GM18526 (cell line): ENCODE results near the gene TTLL3.

Experiments
- POLR2A ChIP-seq: IDR thresholded peaks from 3 replicates; pipeline ENCODE4 v1.6.1; 2011; ENCODE audit not compliant: insufficient read length; ENCODE audit errors: extremely low read depth

The TTLL3 gene

DNA sequence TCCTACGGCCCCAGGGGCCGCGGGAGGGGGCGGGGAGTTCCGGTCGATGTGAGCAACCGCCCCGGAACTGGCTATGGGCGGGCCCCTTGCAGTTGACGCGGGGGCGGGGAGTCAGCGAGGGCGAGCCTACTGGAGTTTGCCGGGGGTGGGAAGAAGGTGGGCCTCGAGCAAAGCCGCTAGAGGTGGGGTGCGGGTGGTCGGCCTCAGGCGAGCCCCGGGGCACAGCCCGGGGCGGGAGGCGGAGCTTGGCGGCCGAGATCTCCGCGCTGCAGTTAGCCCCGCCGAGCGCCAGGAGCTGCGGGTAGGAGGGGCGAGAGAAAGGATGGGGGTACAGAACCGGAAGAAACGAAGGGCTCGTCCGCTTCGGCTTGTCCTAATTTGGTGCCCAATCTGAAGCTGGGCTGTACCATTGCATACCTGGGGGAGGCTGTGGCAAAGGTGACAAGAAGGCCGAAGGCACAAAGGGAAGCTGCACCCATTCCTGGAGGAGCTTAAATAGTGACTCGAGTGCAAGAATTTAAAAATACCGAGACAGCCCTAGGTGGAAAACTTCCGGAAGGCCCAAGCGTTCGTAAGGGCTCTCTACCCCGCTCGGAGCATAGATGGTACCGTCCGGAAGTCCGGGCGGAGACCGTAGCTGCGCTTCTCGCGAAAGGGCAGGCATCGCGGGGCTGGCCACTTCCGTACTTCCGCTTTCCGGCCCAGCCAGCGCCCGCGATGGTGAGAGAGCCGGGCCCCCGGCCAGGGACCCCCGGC, 17.5 kb upstream of the TTLL3 start, which contains the start of the genes ARPC4 and TADA3:
Gene ARPC4 (plus strand): TSS at position 678 of the 756 bp plus-strand sequence. CDS start 40 bp downstream, at position 718.
Gene TADA3 (minus strand): TSS at position 69 of the 756 bp plus-strand sequence. CDS start 1,007 bp downstream, outside the sequence.
- peak; percentile 76 for TF ChIP-seq POLR2A

DNA sequence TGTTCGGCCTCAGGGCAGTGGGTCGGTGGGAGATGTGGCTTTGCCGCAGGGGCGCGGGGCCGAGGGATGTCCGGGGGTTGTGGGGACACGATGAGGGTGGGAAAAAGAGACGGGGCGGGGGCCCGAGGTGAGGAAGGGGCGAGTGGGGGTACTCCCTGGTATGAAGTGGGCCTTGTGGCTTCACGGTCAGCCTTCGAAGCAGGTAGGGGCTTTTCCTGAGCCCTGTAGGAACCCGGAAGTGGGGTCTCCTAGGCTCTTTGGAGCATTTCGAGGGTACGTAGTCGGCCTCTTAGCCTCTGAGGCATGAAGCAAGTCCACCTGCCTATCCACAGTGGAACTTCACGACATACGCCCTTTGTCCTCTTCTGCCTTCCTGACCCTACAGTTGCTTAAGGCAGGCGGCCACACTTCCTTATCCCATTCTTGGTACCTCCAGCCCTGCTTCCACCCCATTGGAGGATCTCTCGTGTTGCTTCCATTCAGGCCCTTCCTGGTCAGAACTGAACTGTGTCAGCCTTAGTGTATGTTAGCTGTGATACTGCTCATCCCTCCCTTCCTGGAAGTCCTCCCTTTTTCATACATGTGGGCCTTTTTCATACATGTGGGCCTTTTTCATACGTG, 16.8 kb upstream of the TTLL3 start:
- no peak for TF ChIP-seq POLR2A

DNA sequence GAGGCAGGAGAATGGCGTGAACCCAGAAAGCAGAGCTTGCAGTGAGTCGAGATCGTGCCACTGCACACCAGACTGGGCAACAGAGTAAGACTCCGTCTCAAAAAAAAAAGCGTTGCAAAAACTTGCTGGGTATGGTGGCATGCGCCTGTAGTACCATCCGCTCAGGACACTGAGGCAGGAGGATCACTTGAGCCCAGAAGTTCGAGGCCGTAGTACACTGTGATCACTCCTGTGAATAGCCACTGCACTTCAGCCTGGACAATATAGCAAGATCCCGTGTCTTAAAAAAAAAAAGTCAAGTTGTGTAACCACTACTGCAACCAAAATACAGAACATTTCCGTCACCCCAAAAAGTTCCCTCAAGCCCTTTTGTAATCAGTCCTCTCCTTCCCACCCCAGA, 15.7 kb upstream of the TTLL3 start:
- no peak for TF ChIP-seq POLR2A

DNA sequence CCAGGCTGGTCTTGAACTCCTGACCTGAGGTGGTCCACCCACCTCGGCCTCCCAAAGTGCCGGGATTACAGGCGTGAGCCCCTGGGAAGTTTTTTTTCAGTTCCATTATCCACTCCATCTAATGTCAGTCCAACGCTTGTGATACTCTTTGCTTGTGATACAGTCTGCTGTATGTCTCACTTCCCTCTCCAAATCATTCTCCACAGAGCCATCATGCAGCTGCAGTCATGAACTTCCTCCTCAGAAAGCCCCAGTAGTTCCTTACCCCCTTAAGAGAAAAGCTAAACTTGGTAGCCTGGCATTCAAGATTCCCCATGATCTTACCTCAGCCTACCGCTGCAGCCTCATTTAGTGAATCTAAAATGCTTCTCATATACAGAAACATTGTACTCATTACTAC, 14.9 kb upstream of the TTLL3 start:
- no peak for TF ChIP-seq POLR2A

- TF ChIP-seq POLR2A, result no peak
Measured at GRCh38 chr3:9797196-9797945, 12.7 kb upstream of the TTLL3 start.

- no peak for TF ChIP-seq POLR2A
Measured at GRCh38 chr3:9800529-9800928, 9.5 kb upstream of the TTLL3 start.

DNA sequence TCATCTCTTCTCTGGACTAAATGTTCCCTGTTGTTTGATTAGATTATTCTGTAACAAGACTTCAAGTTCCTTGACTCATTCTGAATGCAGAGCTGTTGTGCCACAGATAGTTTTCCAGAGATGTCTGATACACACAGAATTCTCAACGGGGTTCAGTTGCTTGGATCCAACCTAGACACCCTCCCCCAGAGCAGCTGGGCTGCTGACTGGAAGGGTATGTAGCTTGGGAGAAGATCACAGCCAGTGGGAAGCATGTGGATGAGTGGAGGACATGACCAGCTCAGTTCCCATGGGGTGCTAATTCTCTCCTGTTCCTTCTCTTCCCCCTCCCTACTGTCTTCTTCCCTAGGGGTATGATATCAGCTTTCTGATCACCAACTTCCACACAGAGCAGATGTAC, 6.6 kb upstream of the TTLL3 start:
- TF ChIP-seq POLR2A, result no peak

DNA sequence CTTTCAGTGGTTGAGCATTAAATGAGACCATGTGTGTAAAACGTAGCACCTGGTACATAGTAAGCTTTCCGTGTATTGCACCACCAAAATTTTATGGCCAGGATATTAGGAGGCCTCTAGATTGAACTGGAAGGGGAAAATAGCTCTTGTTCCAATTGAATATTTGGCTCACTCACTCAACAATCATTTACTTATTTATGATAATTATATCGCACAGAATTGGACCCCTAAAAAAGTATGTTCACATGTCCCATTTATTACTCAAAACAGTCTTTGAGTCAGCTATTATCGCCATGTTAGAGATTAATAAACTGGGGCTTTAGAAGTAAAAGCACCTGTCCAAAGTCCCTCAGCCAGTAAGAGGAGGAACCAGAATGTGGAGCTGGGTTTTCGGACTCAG, 5.1 kb upstream of the TTLL3 start:
- TF ChIP-seq POLR2A, result no peak

GRCh38 chr3:9806137-9806536, 3.9 kb upstream of the TTLL3 start:
- no peak for TF ChIP-seq POLR2A

- no peak for TF ChIP-seq POLR2A
Measured at GRCh38 chr3:9806688-9807589, 3.1 kb upstream of the TTLL3 start.

DNA sequence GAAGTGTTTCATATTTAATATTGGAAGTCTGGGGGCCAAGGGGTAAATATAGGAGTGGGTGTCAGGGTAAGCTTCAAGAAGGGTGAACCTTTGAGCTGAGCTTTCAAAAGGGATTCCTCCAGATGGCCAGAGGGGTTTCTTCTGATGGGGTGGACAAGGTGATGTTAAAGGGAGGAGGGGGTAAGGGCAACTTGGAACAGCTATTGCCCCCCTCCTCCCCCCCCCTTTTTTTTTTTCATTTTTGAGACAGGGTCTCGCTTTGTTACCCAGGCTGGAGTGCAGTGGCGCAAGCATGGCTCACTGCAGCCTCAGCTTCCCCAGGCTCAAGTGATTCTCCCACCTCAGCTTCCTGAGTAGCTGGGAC, 2.1 kb upstream of the TTLL3 start:
- TF ChIP-seq POLR2A, result no peak

DNA sequence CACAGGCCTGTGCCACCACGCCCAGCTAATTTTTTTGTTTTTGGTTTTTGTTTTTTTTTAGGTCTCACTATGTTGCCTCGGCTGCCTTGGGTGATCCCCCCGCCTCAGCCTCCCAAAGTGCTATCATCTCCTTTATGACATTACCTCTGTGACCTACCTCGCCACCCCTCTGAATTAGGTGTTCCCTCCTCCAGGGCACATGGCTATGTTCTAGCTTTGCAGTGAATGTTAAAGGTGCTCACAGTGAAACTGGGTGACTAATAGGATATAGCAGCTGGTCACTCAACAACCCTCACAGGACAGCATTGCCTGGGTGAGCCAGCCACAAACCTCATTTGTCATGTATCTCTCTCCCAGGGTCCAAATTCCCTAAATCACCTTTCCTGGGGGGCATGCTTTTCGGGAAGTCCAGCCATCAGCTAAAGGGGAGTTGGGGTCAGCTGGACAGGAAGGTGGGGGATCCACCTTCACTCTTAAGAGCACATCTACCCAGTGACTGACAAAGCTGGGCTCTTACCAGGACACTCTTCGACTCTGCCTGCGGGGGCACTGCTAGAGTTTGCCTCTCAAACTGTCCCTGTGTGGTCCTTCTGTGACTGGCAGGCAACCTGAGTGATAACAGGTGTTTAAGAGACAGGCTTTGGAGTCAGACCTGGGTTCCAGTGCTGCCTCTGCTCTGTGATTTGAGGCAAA, 1.6 kb upstream of the TTLL3 start:
- TF ChIP-seq POLR2A, result no peak

- TF ChIP-seq POLR2A, result no peak
Measured at GRCh38 chr3:9809239-9809614, 835 bp upstream of the TTLL3 start.

- TF ChIP-seq POLR2A, result no peak
Measured at GRCh38 chr3:9810433-9810770, 340 bp downstream of the TTLL3 start.

- no peak for TF ChIP-seq POLR2A
Measured at GRCh38 chr3:9810846-9811245, 784 bp downstream of the TTLL3 start.
